WTC11 (cell line): ENCODE measurements around the gene CLDN5. TPM values are rescaled to one million over a fixed set of nuclear protein-coding genes. Genes with fewer than 3 reads are reported as not detected.

Experiments
- ATAC-seq: fragments of 200-7000 bp; cut with Tn5 transposase; 2 replicates; pipeline ENCODE4 v1.10.0; 2021; ENCODE audit warnings: mild to moderate bottlenecking, moderate library complexity
- CTCF ChIA-PET: fragments of 300-600 bp; sonication (Branson Sonifier 250); formaldehyde crosslinking; loops from one replicate; lab custom pipeline; 2021; ENCODE audit warnings: antibody characterized with exemption; lab: Charles Lee
- POLR2A ChIA-PET: fragments of 350-600 bp; sonication (Branson Sonifier 250); formaldehyde crosslinking; loops from one replicate; lab custom pipeline; 2021; ENCODE audit warnings: antibody characterized with exemption; lab: Charles Lee
- DNase-seq: peaks from one replicate; pipeline ENCODE4 v3.0.0; 2021; ENCODE audit warnings: low spot score
- H3K27ac Mint-ChIP-seq: 2 replicates; pipeline ENCODE4 v1.8.0; 2021; ENCODE audit warnings: mixed read lengths
- H3K27me3 Mint-ChIP-seq: 2 replicates; pipeline ENCODE4 v1.8.0; 2021; ENCODE audit warnings: low read depth, mild to moderate bottlenecking, moderate library complexity, mixed read lengths
- H3K36me3 Mint-ChIP-seq: 2 replicates; pipeline ENCODE4 v1.8.0; 2021; ENCODE audit warnings: mixed read lengths
- H3K4me1 Mint-ChIP-seq: 2 replicates; pipeline ENCODE4 v1.8.0; 2022; ENCODE audit warnings: mixed read lengths
- H3K4me3 Mint-ChIP-seq: 2 replicates; pipeline ENCODE4 v1.8.0; 2021; ENCODE audit warnings: mild to moderate bottlenecking, moderate library complexity, mixed read lengths
- H3K9me3 Mint-ChIP-seq: 2 replicates; pipeline ENCODE4 v1.8.0; 2021; ENCODE audit warnings: mixed read lengths
- AFF4 ChIP-seq: sonication (generic); formaldehyde crosslinking; IDR thresholded peaks from 2 replicates; pipeline ENCODE4 v1.8.1; 2023; ENCODE audit warnings: mild to moderate bottlenecking, missing genetic modification reagents, borderline replicate concordance
- ATF2 ChIP-seq: sonication (generic); formaldehyde crosslinking; IDR thresholded peaks from 2 replicates; pipeline ENCODE4 v1.8.1; 2022; ENCODE audit warnings: low read depth, missing genetic modification reagents, borderline replicate concordance
- ELF4 ChIP-seq: sonication (generic); formaldehyde crosslinking; IDR thresholded peaks from 2 replicates; pipeline ENCODE4 v1.8.1; 2022; ENCODE audit warnings: low read depth, mild to moderate bottlenecking, moderate library complexity, missing genetic modification reagents
- FOXP1 ChIP-seq: sonication (generic); formaldehyde crosslinking; IDR thresholded peaks from 2 replicates; pipeline ENCODE4 v1.8.0; 2022; ENCODE audit warnings: missing genetic modification reagents, mild to moderate bottlenecking, moderate library complexity, borderline replicate concordance
- JUN ChIP-seq: sonication (generic); formaldehyde crosslinking; IDR thresholded peaks from 2 replicates; pipeline ENCODE4 v1.8.0; 2023; ENCODE audit warnings: mild to moderate bottlenecking, missing genetic modification reagents
- PREB ChIP-seq: sonication (generic); formaldehyde crosslinking; IDR thresholded peaks from 2 replicates; pipeline ENCODE4 v1.8.1; 2022; ENCODE audit warnings: mild to moderate bottlenecking, missing genetic modification reagents, moderate library complexity, borderline replicate concordance
- SMAD4 ChIP-seq: sonication (generic); formaldehyde crosslinking; IDR thresholded peaks from 2 replicates; pipeline ENCODE4 v1.8.0; 2022; ENCODE audit warnings: mild to moderate bottlenecking, missing genetic modification reagents
- TEAD4 ChIP-seq: sonication (generic); formaldehyde crosslinking; IDR thresholded peaks from 2 replicates; pipeline ENCODE4 v1.8.0; 2022; ENCODE audit warnings: mild to moderate bottlenecking, missing genetic modification reagents
- ZNF512 ChIP-seq: sonication (generic); formaldehyde crosslinking; IDR thresholded peaks from 2 replicates; pipeline ENCODE4 v1.8.1; 2022; ENCODE audit warnings: missing genetic modification reagents, borderline replicate concordance
- total RNA-seq: library from RNA; stranded (reverse); gene quantifications from 3 replicates; pipeline ENCODE4 v1.2.3, GENCODE V29; 2021
- TF ChIP-seq, protein P1 (sequence below): sonication (generic); formaldehyde crosslinking; IDR thresholded peaks from 2 replicates; pipeline ENCODE4 v1.8.0; 2023; ENCODE audit warnings: missing genetic modification reagents
- TF ChIP-seq, protein P2 (sequence below): fragments of 250-450 bp; sonication (Bioruptor Pico); IDR thresholded peaks from 2 replicates; pipeline ENCODE4 v1.9.0; 2021; ENCODE audit warnings: moderate library complexity, mild to moderate bottlenecking, inconsistent platforms, borderline replicate concordance
- TF ChIP-seq, protein P3 (sequence below): sonication (generic); formaldehyde crosslinking; IDR thresholded peaks from 2 replicates; pipeline ENCODE4 v1.8.0; 2022; ENCODE audit warnings: mild to moderate bottlenecking, missing genetic modification reagents

The CLDN5 gene
- total RNA-seq, 1 experiment from 2014 or later, result 1.0 TPM

- ChIA-PET CTCF (interaction anchor here (1.0 to 3.0 kb wide), 6 partner anchors 12 to 75 kb away, joined by 3 to 10 read pairs (median 4); no protein-coding TSS in a partner anchor), POLR2A (no interaction called here)
- no peak for ATAC-seq
These were observed 47.1 kb upstream of the CLDN5 start for GRCh38 chr22:19571207-19571795.

More at GRCh38 chr22:19571207-19571795, 47.1 kb upstream of the CLDN5 start:
- peaks cover 7% of the 10 kb centered on the region for H3K4me1 Mint-ChIP-seq
- H3K27ac Mint-ChIP-seq, result no peak overlapping the region
- TF ChIP-seq ZNF512 (CRISPR knock-in tag), result no peak
- TF ChIP-seq PREB, result no peak
- no peak for TF ChIP-seq FOXP1
- TF ChIP-seq ATF2 (CRISPR knock-in tag), result no peak
- TF ChIP-seq, protein P1, sequence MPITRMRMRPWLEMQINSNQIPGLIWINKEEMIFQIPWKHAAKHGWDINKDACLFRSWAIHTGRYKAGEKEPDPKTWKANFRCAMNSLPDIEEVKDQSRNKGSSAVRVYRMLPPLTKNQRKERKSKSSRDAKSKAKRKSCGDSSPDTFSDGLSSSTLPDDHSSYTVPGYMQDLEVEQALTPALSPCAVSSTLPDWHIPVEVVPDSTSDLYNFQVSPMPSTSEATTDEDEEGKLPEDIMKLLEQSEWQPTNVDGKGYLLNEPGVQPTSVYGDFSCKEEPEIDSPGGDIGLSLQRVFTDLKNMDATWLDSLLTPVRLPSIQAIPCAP, result no peak
- TF ChIP-seq, protein P2, sequence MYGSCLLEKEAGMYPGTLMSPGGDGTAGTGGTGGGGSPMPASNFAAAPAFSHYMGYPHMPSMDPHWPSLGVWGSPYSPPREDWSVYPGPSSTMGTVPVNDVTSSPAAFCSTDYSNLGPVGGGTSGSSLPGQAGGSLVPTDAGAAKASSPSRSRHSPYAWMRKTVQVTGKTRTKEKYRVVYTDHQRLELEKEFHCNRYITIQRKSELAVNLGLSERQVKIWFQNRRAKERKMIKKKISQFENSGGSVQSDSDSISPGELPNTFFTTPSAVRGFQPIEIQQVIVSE (CRISPR knock-in tag), result no peak
- no peak for TF ChIP-seq JUN (CRISPR knock-in tag)
- no peak for TF ChIP-seq SMAD4 (CRISPR knock-in tag)
- TF ChIP-seq ELF4 (CRISPR knock-in tag), result no peak
- TF ChIP-seq, protein P3, sequence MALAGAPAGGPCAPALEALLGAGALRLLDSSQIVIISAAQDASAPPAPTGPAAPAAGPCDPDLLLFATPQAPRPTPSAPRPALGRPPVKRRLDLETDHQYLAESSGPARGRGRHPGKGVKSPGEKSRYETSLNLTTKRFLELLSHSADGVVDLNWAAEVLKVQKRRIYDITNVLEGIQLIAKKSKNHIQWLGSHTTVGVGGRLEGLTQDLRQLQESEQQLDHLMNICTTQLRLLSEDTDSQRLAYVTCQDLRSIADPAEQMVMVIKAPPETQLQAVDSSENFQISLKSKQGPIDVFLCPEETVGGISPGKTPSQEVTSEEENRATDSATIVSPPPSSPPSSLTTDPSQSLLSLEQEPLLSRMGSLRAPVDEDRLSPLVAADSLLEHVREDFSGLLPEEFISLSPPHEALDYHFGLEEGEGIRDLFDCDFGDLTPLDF (CRISPR knock-in tag), result no peak
- TF ChIP-seq TEAD4, result no peak
- no peak for TF ChIP-seq AFF4
- no peaks in the 10 kb centered on the region for H3K9me3 Mint-ChIP-seq
- H3K27me3 Mint-ChIP-seq, result no peaks in the 10 kb centered on the region
- no peaks in the 10 kb centered on the region for H3K36me3 Mint-ChIP-seq
- no peak overlapping the region for H3K4me3 Mint-ChIP-seq
- no peak for DNase-seq
